ENCODE results near the gene USP5. TPM values are rescaled to one million over a fixed set of nuclear protein-coding genes. Genes with fewer than 3 reads are reported as not detected.

The USP5 gene
- total RNA-seq, 4 donors from 2014 or later, result 37.1 to 68.6 (median 52.8) TPM

- Histone ChIP-seq H3K4me1 (peaks cover 5 to 6% of the 10 kb centered on the region in 2 donors), H3K27ac (peak overlapping the region; percentile 90 to 97), H3K4me3 (peak overlapping the region; percentile 91 to 96), H3K36me3 (no peaks in the 10 kb centered on the region), H3K27me3 (no peaks in the 10 kb centered on the region), H3K9me3 (no peaks in the 10 kb centered on the region)
- DNase-seq, result peak; percentile 53 to 59
- TF ChIP-seq CTCF (IDR thresholded peaks at IDR 0.05), result no peak
- TF ChIP-seq POLR2A (IDR thresholded peaks at IDR 0.05), result peak; percentile 13 to 43
- intact Hi-C loops (cut with DNase I; ENCODE audit: low total_unique reads), result loop anchor here (10.0 kb wide), 1 partner anchor 74 kb away; the partner anchor contains the start of gene MLF2
Observed at GRCh38 chr12:6828781-6829535, 23.0 kb upstream of the USP5 start.

- Histone ChIP-seq H3K4me3 (peak overlapping the region; percentile 91 to 96), H3K4me1 (peaks cover 5 to 6% of the 10 kb centered on the region in 2 donors), H3K27ac (peak overlapping the region; percentile 90 to 97), H3K36me3 (no peaks in the 10 kb centered on the region), H3K9me3 (no peaks in the 10 kb centered on the region), H3K27me3 (no peaks in the 10 kb centered on the region)
- TF ChIP-seq CTCF (IDR thresholded peaks at IDR 0.05) (peak in 1 of 4 experiments; percentile 15), POLR2A (IDR thresholded peaks at IDR 0.05) (no peak)
- DNase-seq, result no peak
- intact Hi-C loops (cut with DNase I; ENCODE audit: low total_unique reads), result loop anchor here (10.0 kb wide), 1 partner anchor 75 kb away; the partner anchor contains the start of gene MLF2
Observed at GRCh38 chr12:6829536-6830220, 22.3 kb upstream of the USP5 start.

GRCh38 chr12:6830286-6830890, 21.6 kb upstream of the USP5 start:
- no peaks in the 10 kb centered on the region for H3K36me3 ChIP-seq
- no peak for DNase-seq
- H3K27ac ChIP-seq, result peak overlapping the region; percentile 90 to 97

GRCh38 chr12:6830999-6831398, 21.0 kb upstream of the USP5 start:
- intact Hi-C loops (cut with DNase I; ENCODE audit: low total_unique reads), result no loop called here
- TF ChIP-seq CTCF (IDR thresholded peaks at IDR 0.05) (no peak), POLR2A (IDR thresholded peaks at IDR 0.05) (no peak)
- Histone ChIP-seq H3K4me3 (no peak overlapping the region), H3K9me3 (no peaks in the 10 kb centered on the region), H3K27ac (no peak overlapping the region), H3K36me3 (no peaks in the 10 kb centered on the region), H3K4me1 (peaks cover 5 to 6% of the 10 kb centered on the region in 2 donors), H3K27me3 (no peaks in the 10 kb centered on the region)
- no peak for DNase-seq

More at GRCh38 chr12:6830286-6830890, 21.6 kb upstream of the USP5 start:
- intact Hi-C loops (cut with DNase I; ENCODE audit: low total_unique reads), result no loop called here
- no peak for TF ChIP-seq POLR2A (IDR thresholded peaks at IDR 0.05)
- no peak for TF ChIP-seq CTCF (IDR thresholded peaks at IDR 0.05)
- H3K4me1 ChIP-seq, result peaks cover 5 to 6% of the 10 kb centered on the region in 2 donors
- H3K4me3 ChIP-seq, result no peak overlapping the region
- no peaks in the 10 kb centered on the region for H3K27me3 ChIP-seq
- no peaks in the 10 kb centered on the region for H3K9me3 ChIP-seq

All from uterus (tissue), 4 donors.